ENCODE measurements around the gene DZIP3.
A peak's percentile ranks its signal among the peaks of the same experiment; 100 is the strongest.

Gene DZIP3, protein sequence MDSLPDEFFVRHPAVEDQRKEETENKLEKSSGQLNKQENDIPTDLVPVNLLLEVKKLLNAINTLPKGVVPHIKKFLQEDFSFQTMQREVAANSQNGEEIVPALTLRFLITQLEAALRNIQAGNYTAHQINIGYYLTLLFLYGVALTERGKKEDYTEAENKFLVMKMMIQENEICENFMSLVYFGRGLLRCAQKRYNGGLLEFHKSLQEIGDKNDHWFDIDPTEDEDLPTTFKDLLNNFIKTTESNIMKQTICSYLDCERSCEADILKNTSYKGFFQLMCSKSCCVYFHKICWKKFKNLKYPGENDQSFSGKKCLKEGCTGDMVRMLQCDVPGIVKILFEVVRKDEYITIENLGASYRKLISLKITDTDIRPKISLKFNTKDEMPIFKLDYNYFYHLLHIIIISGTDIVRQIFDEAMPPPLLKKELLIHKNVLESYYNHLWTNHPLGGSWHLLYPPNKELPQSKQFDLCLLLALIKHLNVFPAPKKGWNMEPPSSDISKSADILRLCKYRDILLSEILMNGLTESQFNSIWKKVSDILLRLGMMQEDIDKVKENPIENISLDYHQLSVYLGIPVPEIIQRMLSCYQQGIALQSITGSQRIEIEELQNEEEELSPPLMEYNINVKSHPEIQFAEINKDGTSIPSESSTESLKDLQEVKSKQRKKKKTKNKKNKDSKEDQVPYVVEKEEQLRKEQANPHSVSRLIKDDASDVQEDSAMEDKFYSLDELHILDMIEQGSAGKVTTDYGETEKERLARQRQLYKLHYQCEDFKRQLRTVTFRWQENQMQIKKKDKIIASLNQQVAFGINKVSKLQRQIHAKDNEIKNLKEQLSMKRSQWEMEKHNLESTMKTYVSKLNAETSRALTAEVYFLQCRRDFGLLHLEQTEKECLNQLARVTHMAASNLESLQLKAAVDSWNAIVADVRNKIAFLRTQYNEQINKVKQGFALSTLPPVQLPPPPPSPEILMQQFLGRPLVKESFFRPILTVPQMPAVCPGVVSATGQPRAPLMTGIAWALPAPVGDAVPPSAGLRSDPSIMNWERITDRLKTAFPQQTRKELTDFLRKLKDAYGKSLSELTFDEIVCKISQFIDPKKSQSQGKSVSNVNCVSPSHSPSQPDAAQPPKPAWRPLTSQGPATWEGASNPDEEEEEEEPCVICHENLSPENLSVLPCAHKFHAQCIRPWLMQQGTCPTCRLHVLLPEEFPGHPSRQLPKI

DNA sequence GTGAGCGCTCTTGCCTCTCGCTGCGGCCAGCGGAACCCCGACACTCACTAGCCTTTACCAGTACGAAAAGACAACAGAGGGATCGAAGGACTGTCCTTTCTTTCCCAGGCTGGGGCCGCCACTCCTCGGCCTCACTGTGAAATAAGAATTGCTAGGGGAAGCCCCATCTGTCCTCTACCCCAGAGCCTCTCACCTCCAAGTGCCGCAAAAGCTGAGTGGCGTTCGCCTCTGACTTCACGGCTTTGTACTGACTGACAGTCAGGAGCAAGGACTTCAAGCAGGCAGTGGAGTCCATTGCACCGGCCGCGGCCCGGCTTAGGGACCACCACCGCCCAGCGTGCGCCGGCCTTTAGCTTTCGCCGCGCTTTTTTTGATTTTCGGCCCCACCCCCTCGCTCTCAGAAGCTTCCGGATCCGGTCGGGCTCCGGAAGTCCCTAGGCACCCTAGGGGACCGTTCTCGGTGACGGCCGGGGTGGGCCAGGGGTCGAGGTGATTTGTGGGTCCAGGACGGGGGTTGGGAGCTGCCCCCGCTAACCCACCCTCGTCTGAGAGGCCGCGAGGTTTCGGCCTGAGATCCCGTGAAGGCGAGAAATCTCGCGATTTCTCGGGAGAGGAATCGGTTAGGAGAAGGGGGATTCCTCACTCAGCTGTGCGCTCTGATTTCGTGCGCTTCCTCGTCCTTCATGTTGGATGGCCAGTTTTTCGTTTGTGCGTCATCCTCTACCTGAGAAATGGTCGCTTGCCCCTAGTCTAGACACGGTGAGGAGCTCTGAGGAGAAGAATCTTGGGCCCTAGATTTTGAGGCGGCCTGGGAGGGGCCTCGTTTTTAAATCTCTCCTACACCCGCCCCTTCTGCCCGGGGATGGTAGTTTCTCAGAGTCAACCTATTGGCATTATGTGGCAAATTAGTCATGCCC lies at the start of gene DZIP3, which contains the start of gene CIP2A:
Gene DZIP3, plus strand, starts transcription at position 642 of the 917 bp plus-strand sequence. CDS start 15,685 bp downstream, outside the sequence.
Gene CIP2A, minus strand, starts transcription at position 358 of the 917 bp plus-strand sequence. Its CDS starts 63 bp downstream, at position 295.
- DNase-seq: peak; percentile 79

DNA sequence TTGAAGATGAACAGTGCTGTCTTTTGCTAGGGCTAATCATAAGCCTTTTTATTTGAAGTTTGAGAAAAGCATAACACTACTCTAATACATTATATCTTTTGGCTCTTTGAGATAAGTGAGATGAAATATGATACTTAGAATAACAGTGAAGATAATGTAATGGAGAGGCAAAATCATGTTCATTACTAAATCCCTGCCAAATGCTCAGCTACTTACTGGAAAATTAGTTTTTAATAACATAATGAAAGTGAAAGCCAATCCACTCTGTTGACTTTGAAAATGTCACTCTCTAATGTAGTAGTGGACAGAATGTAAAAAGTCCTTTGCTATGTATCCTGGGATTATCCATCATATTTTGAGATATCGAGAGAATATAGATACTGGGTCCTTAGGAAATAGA lies 43.3 kb upstream of the DZIP3 start:
- no peak for DNase-seq

DNA sequence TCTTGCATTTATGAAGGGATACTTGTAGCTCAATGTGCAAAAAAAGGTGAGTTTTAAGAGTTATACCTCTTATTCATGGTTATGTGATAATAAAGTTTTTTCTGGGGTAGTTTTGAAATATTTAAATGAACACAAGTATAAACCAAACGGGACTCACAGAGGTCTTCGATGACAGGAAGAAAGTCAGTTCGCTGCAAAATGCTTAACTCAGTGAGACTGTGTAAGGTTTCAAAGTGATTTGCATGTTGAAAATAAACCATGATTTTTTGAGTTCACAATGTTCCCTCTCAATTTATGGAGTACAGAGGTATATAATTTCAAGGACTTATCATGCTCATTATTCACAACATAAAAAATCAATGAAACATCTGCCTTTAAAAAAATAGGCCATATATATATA lies 42.8 kb upstream of the DZIP3 start:
- no peak for DNase-seq

DNA sequence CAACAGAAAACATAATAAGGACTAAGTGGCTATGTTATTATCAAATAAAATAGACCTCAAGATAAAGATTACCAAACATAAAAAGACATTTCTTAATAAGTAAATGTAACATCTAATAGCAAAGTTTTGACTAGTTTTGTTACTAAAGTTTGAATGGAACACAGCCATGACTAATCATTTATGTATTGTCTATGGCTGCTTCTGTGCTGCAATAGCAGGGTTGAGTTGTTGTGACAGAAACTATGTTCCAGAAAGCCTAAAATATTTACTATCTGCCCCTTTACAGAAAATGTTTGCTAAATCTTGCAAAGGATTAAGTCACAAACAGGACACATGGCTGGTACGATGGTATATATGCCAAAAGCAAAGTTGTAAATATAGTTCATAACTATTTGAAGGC lies 41.2 kb upstream of the DZIP3 start:
- DNase-seq: no peak

DNA sequence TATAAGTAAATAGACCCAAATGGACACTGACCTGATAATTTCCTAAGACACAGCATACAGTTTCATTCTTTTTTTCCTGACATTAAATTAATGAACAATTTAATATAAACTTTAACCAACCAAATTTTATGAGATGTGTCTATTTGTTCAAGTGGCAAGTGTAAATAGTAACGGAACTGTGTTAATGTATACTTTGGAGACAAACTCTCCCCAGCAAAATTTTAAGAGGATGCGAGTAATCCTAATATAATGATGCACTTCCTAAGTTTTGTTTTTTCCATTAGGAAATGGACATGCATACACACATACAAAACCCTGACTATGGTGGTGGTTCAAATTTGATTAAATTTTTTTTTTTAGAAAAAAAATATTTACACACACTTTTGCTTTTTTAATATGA lies 40.6 kb upstream of the DZIP3 start:
- no peak for DNase-seq

DNA sequence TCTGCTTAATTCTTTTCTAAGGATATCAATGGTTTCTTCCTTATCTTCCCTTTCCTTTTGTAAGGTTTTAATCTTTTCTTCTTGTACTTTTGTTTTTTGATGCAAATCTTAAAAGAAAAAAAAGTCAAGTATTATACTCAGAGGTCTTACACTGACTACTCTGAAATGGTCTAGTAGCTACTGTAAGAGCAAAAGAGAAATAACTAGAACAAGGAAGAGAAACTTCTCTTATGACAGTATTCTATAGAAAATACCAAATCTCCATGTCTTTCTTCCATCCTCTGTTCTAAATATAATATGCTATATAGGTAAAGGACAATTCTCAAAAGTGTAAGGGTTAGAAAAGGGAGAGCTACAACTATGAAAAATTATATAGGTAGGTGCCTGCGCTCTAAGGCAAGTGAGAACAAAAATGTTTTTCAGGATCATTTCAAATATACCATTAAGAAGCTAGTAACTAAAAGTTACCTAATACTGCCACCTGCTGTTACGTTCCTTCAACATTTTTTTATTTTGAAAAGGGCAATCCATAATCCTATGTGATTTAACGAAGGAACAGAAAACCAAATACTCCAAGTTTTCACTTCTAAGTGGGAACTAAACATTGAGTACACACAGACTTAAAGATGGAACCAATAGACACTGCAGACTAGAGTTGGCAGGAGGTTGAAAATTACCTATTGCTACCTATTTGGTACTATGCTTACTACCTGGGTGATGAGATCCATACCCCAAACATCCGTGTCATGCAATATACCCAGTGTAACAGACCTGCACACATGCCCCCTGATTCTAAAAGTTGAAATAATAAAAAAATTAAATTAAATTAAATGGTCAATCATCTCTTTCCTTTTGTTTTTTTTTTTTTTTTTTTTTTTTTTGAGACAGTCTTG lies 37.0 kb upstream of the DZIP3 start:
- peak; percentile 18 for DNase-seq

DNA sequence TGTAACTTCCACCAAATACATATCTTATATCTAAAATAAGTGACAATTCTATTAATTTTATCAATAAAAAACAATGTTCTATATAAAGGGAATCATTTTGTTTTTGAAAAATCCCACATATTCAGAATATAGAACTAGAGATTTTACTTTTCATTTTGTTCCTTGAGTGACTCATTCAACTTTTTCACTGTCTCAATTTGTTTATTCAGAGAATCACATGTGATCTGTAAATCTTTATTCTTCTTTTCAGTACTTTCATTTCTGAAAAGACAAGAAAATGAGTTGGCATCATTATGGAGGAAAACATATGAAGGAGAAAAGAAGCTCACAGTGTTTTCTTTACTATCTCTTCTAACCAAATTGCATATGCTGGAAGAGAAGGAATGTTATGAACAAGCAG lies 35.3 kb upstream of the DZIP3 start:
- no peak for DNase-seq

DNA sequence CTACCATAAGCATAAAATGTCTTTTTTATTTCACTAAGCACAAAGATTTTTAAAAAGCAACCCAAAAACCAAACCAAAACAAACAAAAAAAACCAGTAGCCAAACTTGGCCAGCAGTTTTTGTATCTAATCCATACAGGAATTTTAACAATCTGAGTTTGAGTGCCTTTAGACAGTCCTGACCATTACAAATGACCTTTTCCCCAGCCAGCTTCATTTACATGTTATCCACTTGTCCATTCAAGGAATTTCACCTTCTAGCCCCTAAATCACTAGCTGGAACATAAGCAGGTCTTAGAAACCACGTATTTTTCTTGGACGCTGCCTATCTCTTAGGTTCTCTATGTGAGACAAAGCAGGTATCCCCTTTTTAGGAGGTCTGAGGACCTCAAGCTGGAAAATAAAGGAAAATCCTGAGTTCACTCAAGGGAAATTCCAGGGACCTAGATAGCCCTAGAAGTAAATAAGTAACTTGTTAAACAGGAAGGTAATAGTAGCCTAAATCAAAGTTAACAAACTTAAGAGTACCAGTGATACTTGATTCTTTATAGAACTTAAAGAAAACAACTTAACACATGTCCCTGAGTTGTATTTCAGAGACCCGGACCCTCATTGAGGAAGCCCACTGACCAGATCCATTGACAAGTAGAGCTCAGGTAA lies 34.5 kb upstream of the DZIP3 start:
- no peak for DNase-seq

DNA sequence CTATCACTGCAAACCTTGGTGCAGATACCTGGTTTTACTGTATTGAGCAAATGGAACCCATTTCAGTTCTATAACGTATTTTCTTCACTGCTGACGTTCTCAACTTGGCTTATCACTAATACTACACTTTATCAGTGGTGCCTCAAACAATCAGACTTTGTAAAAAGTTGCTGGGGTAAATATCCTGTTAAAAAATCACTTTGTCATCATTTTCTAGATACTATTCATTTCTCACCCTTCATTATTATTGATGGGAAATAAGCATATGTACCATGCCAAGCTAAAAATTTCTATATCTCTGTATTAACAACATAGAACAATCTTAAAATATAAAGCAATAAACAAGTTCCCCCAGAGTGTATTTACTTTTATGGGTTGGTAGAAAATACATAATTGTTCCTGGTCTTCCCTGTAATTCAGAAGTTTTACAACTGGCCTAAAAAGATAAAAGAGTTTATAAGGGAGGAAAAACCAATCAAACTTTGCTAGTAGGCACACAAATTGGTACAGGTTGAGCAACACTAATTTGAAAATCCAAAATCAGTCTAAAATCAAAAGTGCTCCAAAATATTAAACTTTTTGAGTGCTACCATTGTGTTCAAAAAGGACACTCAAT lies 33.4 kb upstream of the DZIP3 start:
- no peak for DNase-seq

DNA sequence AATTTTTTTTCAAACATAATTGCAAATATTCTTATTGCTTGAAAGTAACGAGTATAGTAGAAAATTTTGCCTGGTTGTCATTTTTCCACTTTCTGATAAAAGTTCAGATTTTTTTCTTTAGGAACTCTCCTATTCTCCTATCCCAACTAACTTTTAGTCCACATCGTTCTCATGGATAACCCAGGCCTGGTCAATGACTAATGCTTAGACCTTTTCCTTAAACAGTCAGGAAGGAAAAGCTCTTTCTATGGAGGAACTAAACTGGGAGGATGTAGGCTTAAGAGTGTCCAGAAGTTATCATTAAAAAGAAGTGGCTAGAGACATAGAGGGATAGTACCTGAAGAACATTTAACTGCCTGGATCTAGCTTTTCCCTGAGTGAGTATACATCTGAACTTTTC lies 27.0 kb upstream of the DZIP3 start:
- DNase-seq: no peak

DNA sequence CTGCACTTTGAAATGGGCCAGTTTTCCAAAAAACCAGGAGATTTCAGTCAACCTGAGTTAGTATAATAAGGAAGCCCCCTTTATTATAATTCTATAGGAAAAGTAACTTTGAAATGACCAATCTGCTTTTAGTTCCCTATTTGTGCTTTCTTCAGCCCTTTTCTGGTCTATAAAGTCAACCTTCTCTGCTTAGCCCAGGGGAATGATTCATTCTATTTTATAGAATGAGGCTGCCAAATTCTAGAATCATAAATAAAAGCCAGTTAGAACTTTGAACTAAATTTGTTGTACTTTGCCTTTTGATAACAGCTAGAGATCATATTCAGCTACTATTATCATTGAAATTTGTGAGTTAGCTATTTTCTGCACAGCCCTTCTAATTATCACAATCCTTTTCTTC lies 25.0 kb upstream of the DZIP3 start:
- no peak for DNase-seq

DNA sequence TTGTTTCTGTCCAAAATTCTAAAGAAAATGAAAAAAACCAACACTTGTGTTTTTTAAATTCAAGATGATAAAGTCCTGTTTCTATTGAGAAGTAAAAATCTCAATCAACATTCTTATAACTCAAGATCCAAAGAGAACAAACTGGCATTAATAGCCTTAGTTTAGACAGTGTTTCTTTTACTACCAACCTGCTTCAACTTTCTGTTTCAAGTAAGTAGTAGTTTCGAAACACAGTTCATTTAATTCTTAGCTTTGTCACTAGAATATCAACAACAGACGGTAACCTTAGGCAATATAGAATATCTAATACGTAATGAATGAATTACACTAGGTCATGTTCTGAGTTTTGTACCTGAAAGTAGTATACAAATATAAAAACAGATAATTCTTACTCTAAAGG lies 24.0 kb upstream of the DZIP3 start:
- no peak for DNase-seq

DNA sequence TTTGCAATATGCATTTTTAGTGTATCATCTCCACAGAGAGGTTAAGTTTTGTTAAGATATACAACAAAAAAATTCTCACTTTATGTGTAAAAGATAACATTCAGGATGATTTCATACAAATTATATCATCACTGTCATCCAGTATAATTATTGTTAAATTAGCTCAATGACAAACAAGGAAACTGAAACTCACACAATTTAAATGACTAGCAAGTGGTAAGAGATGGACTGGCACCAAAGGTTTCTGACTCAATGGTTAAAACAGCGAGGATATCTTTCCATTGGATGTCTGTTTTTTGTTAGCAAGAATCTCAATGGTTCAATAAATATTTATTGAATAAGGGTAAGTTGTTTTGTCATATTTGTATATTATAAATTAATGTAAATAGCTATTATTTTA lies 22.9 kb upstream of the DZIP3 start:
- DNase-seq: no peak

DNA sequence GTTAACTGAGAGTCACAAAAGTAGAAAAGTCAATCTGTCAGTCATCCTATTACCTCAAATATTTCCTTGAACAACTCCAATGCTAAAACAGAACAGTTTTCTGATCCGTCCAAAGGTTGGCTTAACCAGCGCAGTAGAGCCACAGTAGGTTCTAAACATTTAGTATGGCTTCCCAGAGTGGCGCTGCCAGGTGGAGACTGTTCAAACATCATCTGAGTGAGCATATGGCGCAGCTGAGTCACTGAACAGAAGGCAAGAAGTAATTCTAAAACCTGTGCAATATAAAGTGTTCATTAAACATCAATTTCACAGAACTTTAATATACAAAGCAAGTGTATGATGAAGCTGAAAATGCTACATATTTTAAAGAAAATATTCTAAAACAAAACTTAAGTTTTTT lies 20.2 kb upstream of the DZIP3 start:
- no peak for DNase-seq

DNA sequence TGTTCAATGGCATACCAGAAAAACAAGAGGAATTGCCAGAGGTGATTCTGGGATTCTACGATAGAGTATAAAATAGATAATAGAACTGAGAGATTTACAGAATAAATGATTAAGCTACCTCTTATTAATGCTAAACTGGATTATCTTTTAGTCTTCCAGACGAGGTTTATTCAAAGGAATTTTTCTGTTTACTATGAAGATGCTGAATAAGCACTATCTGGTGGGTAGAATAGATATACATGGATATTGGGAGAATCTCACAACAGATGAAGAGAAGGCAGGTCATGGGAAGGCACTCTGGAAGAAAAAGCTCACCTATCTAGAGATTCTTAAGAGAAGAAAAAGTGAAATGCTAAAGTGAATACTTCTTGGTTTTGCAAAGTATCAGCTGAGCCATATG lies 11.5 kb upstream of the DZIP3 start:
- DNase-seq: no peak

DNA sequence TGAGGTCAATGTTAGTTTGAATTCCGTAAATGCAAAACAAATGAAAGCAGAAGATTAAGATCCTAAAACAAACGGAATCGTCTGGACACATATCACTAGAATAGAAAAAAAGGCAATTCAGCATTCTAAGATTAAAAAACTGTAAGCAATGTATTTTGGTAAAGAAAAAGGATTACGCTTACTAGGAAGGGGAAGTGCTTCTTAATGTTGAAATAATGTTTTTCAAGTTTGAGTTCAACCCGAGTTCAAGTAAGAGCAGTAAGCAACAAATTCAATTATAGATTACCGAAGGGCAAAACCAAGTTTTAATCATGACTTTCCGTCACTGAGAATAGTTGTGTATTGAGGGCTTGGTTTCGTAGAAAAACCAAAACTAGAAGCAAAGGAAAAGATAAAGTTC lies 921 bp upstream of the DZIP3 start:
- DNase-seq: no peak

DNA sequence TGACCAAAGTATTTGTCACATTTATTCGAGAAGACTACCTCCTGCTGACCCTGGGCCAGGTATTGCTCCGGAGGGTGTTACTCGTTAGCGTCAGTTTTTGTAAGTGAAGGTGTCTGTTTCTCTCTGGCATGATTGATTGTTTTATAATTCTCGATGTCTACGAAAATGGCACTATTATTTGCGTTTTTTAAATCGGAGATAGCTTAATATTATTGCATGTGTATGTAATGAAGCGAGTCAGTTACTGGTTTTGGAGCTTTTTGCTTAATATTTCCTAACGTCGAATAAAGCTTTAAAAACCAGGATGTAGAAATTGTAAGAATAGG lies 439 bp downstream of the DZIP3 start:
- DNase-seq: no peak

DNA sequence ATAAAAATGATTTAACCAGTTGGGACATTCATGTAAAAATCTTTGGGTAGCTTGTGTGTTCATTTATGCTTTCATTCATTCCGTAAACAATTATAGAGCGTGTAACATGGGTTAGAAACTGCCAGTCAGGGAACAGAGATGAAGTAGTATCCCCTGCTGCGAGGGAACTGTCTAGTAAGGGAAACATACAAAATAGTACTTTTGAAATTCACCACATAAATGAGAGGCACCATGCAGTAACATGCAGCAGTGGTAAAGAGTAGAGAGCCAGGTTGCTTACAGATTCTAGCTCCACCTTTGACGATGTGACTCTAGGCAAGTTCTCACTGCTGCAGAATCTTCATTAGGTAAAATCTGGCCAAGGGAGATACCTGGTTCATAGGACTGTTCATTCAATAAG lies 938 bp downstream of the DZIP3 start:
- DNase-seq: no peak

DNA sequence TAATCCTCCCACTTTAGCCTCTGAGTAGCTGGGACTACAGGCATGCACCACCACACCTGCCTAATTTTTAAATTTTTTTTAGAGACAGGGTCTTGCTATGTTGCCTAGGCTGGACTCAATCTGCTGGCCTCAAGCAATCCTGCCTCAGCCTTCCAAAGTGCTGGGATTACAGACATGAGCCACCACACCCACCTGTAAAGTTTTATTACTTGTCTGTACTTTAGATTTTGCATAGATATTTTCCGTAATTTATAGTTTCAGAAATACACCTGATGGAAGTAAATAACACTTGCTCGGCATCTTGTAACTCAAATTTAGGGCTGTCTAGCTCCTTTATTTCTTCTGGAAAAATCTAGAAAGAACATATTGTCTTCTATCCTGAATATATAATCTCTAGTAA lies 5.8 kb downstream of the DZIP3 start:
- DNase-seq: no peak

DNA sequence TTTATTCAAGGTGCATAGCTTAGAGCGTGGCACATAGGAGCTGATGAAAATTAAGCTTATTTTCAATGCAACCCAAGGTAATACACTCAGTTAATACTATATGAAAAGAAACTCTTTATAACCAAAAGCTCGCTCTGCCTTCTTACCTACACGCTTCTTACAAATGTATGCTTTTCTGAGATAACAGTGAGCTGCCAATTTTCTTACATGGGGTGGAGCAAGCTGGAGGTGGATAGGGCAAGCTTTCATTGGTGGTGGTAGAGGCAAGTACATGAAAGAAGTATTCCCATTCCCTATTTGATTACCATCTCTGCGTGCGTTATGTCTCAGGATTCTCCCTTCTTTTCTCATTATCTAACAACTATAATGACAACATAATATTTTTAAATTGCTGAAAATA lies 8.9 kb downstream of the DZIP3 start:
- DNase-seq: no peak

All from NCI-H2029 (cell line).